Fibroblast of skin of right quadriceps (primary cell): ENCODE results near the gene RARA.

Experiments
- DNase-seq: peaks from one replicate; pipeline ENCODE4 v3.0.0-alpha.2; 2013

Gene RARA

GRCh38 chr17:40309031-40309948, at the start of gene RARA:
TSS of gene RARA (plus strand) at chr17:40309180. CDS start at chr17:40331219, 22,039 bp downstream.
- no peak for DNase-seq

GRCh38 chr17:40259505-40259904, 49.5 kb upstream of the RARA start:
- DNase-seq = no peak

- DNase-seq = no peak
Measured at GRCh38 chr17:40260528-40260927, 48.5 kb upstream of the RARA start.

DNA sequence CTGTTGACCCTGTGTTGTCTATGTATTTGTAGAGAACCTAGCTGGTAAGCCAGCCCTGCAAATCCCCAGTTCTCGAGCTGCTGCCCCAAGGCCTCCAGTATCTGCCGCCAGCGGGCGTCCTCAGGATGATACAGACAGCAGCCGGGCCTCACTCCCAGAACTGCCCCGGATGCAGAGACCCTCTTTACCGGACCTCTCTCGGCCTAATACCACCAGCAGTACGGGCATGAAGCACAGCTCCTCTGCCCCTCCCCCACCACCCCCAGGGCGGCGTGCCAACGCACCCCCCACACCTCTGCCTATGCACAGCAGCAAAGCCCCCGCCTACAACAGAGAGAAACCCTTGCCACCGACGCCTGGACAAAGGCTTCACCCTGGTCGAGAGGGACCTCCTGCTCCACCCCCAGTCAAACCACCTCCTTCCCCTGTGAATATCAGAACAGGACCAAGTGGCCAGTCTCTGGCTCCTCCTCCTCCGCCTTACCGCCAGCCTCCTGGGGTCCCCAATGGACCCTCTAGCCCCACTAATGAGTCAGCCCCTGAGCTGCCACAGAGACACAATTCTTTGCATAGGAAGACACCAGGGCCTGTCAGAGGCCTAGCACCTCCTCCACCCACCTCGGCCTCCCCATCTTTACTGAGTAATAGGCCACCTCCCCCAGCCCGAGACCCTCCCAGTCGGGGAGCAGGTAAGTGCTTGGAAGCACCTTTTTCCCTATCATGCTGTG, 44.4 kb upstream of the RARA start:
- no peak for DNase-seq

- DNase-seq = no peak
Measured at GRCh38 chr17:40265337-40265736, 43.6 kb upstream of the RARA start.

DNA sequence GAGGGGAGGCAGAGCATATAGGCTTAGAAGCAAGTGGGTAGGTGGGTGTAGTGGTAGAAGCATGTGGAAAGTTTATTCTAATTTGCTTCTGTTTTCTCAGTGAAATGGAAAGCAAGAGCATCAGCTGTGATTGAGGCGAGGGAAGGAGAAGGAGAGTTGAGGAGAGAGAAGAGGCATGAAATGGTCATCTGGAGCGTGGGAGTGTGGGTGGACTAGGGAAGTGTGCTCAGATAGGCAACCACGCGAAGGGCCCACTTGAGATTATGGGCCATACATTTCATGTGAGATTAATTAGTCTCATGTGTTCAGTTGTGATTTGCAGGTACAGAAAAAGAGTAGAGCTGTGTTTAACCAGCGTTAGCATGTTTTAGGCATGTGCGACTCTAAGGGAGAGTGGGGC, 42.1 kb upstream of the RARA start:
- no peak for DNase-seq

- DNase-seq = no peak
Measured at GRCh38 chr17:40268141-40268712, 40.8 kb upstream of the RARA start.

DNA sequence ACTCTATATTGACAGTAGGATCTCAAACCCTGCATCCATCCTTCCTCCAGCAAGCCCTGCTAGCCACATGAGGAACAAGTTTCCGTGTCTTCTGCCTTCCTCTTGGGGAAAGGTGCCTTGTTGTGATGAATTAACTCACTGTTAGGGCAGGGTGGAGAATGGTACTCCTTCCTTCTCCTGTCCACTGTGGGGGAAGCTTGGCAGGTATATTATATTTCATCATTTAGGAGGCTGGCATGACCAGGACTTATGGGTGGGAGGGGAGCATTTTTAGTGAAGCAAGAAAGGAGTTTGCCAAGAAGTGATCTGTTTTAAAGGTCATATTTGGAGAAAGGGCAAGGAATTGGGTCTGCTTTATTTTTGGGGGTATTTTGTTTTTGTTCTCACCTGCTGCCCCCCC, 30.6 kb upstream of the RARA start:
- no peak for DNase-seq

GRCh38 chr17:40279402-40279801, 29.6 kb upstream of the RARA start:
- DNase-seq = no peak

DNA sequence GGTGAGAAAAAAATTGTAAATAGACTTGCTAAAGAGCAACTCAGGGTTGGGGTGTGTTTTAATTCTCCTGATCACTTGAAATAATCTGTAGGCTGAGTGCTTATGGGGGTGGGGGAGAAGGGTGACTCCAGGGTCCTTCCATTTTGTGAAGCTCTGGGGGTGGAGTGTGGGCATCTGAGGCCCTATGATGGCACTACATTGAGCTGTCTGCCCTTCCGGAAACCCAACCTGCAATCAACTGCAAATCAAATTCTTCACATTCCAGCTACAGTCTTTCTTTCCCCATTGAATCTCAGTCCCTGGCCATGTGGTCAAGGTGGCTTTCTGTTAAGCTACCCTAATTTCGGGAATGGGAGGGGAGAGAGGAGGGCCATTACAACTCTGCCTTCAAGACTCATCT, 27.3 kb upstream of the RARA start:
- no peak for DNase-seq

- peak; percentile 93 for DNase-seq
Measured at GRCh38 chr17:40283662-40284061, 25.3 kb upstream of the RARA start.

GRCh38 chr17:40284085-40284713, 24.8 kb upstream of the RARA start:
- peak; percentile 81 for DNase-seq

DNA sequence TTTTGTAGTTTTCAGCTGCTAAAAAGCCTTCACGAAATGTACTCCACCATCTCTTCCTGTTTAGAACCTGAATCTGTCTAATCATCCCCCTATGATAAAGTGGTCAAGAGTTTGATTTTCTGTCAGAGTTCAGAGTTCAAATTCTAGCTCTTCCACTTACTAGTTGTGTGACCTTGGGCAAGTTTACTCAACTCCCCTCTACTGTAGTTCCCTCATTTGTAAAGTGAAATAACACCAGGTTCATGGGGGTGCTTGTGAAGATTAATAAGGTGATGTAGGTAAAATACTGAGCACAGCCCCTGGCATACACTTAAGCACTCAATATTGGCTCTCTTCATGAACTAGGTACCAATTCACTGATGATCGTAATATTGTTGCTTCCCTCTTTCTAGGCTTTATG, 22.5 kb upstream of the RARA start:
- DNase-seq = no peak

DNA sequence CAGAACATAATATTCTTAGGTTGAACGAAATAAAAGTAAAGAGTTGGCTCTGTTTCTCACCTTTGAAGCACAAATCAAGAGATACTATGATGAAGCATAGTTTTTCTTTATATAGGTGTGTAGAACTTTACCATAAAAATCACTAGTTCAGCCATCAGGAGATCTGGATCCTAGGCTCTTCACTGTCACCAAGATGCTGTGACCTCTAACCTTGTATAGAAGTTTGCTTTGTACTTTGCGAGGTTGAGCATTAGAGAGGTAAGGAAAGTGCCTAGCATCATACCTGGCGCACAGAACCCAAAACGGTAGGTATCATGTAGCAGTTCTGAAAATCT, 21.9 kb upstream of the RARA start:
- DNase-seq = no peak

DNA sequence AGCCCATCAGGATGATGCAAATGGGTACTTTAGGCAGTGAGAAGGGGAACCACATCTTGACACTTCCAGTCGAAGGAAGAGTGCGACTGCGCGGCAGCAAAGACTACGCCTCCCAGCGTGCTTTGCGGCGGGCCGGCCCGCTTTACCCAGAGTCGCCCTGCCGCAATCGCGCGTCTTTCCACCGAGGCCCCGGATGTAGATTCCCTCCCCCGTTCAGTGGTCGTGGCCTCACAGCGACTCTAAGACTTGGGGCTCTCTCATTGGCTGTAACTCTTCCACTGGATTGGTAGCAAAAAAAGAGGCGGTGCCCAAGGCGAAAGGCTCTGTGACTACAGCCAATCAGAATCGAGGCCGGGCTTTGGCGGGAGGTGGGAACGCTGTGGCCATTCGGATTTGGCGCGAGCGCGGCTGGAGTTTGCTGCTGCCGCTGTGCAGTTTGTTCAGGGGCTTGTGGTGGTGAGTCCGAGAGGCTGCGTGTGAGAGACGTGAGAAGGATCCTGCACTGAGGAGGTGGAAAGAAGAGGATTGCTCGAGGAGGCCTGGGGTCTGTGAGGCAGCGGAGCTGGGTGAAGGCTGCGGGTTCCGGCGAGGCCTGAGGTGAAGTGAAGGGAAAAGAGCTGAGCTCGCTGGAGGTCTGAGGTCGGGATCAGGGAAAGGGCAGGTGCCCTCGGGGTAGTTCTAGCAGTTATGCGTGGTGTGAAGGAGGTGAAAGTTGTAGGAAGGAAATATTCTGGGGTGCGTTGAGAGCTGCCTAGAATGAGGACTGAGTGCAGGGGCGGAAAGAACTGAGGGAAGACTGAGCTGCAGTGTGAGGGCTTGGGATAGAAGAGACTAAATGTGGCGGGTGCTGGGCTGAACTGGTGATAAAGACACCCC, 21.2 kb upstream of the RARA start, which contains the start of gene CDC6:
Gene CDC6, plus strand, starts transcription at position 386 of the 876 bp plus-strand sequence. CDS start 1,542 bp downstream, outside the sequence.
- peak; percentile 100 for DNase-seq

DNA sequence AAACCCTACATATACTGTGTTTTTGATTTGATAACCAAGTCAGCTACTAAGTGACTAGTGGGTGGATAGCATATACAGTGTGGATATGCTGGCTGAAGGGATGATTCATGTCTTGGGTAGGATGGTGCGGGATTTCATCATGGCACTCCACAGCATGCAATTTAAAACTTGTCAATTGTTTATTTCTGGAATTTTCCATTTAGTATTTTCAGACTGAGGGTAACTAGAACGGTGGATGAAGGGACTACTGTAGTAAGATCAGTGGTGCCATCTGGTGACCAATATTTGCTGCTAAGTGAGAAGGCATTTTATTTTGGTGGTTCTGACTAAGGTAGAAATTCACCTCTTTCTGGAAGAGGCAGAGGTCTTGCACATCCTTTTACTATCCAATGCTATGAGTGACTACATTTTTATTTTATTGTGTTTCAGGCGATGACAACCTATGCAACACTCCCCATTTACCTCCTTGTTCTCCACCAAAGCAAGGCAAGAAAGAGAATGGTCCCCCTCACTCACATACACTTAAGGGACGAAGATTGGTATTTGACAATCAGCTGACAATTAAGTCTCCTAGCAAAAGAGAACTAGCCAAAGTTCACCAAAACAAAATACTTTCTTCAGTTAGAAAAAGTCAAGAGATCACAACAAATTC, 18.2 kb upstream of the RARA start:
- DNase-seq = peak; percentile 87

GRCh38 chr17:40291281-40291664, 17.7 kb upstream of the RARA start:
- no peak for DNase-seq

GRCh38 chr17:40293363-40293762, 15.6 kb upstream of the RARA start:
- no peak for DNase-seq

DNA sequence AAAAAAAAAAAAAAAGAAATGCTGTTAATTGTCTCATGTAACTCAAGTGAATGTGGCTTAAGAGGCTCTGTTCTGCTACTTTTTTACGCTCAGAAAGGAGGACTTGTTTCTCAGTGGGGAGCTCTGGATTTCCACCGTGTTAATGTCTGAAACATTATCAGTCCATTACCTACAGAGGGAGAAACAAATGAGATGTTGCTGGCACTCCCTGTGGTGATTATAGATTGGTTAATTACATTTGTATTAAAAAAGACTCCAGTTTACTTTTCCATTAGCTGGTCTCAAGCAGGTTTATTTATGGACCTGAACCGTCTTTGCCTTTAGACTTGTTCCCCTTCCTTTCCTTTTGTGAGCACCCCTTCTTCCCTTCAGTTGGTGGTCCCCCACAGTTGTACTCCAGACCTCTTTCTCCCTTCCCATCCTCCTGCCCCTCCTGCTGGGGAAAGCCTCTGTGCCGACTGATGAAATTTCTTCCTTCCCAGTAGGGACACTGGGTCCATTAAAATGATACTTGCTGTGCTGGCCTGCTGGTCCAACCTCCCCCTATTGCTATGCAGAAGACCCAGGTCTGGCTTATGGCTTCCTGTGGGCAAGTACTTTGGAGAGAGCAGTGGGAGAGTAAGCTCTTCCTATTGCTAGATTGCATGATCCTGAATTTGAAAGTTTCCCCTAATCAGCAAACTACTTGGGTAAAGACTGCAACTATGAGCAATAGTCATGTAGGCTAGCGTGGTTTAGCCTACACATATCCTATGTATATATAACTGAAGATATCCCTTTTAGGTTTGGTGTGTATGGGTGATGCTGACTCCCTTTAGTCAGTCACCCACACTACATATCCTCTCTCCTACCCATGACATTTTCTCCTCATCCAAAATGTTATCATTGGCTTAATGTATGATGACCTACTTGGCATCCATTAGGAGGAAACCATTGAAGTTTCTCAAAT, 13.2 kb upstream of the RARA start:
- no peak for DNase-seq

DNA sequence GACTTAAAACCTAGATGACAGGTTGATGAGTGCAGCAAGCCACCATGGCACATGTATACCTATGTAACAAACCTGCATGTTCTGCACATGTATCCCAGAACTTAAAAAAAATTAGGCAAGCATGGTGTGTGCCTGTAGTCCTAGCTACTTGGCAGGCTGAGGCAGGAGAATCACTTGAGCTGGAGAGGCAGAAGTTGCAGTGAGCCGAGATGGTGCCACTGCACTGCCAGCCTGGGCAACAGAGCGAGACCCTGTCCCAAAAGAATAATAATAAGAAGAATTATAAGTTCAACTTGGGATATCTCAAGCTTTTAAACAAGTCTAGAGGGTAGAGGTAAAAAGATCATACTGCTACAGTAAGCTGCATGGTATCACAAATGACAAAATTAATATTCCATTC, 11.5 kb upstream of the RARA start:
- no peak for DNase-seq

- DNase-seq = peak; percentile 56
Measured at GRCh38 chr17:40298726-40299125, 10.3 kb upstream of the RARA start.
